Cerebellar nuclear complex (tissue), 1 donor: ENCODE results near the gene GAPVD1.
"Not testable (repeated sequence)": the region's sequence is repeated elsewhere in the genome, so short reads cannot be mapped to it uniquely, and the experiment has no call there.

ENCODE experiments used
- DNase-seq, 2 experiments: peaks; one replicate each; lab custom pipeline; 2025; lab: John Stamatoyannopoulos, UW

Gene GAPVD1

GRCh38 chr9:125304273-125304672 is 42.6 kb downstream of the GAPVD1 start:
- no peak for DNase-seq

DNA sequence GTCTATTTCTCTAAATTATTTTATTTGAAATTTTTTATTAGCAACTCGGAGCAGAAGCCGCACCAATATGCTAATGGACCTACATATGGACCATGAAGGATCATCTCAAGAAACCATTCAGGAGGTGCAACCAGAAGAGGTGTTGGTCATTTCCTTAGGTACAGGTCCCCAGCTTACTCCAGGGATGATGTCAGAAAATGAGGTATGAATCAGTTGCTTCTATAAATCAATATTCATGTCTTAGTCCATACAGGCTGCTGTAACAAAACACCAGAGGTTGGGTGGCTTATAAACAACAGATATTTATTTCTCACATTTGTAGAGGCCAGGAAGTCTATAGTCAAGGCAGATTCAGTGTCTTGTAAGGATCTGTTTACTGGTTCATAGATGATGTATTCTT is 50.8 kb downstream of the GAPVD1 start:
- no peak for DNase-seq

- not testable (repeated sequence) for DNase-seq
Observed at GRCh38 chr9:125316359-125316758, 54.7 kb downstream of the GAPVD1 start.

- no peak for DNase-seq
Observed at GRCh38 chr9:125317704-125318103, 56.1 kb downstream of the GAPVD1 start.

- no peak for DNase-seq
Observed at GRCh38 chr9:125321496-125321895, 59.9 kb downstream of the GAPVD1 start.

DNA sequence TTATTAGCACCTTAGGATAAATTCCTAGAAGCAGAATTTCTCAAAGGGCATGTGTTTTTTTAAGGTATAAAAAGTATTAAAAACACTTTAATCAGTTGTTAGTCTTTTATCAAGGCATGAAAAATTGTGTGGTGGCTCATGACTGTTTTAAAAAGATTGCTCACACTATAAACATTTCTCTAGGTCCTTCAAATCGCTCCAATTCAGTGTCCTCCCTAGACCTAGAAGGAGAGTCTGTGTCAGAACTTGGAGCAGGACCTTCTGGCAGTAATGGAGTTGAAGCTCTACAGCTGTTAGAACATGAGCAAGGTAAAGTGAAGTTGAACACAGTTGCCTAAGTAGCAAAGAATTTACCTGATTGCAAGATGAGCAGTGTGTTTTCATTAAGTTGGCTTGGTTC is 62.0 kb downstream of the GAPVD1 start:
- no peak for DNase-seq

DNA sequence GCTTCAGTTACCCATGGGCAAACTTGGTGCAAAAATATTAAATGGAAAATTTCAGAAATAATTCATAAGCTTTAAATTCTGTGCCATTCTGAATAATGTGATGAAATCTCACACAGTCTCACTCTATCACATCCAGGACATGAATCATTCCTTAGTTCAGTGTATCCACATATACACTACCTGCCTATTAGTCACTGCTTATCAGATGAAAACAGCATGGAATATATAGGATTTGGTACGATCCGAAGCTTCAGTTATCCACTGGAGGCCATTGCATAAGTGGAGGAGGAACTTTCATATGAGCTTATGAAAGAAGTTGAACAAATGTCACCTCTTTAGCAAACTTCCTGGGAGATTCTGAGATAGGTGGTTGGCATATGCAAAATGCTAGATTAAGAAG is 64.2 kb downstream of the GAPVD1 start:
- DNase-seq, result no peak

DNA sequence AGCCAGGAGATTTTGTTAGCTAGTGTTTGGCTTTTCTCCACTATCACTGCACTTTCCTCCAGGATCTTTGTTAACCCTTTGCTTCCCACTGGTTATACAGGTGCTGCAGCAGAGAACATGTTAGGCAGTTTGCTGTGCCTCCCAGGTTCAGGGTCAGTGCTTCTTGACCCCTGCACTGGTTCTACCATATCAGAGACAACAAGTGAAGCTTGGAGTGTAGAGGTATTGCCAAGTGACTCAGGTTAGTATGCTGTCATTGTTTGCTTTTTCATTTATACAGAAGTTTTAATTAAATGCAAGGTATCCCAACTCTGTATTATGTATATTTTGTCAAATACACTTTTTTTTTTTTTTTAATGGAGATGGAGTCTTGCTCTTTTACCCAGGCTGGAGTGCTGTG is 68.4 kb downstream of the GAPVD1 start:
- DNase-seq, result no peak

DNA sequence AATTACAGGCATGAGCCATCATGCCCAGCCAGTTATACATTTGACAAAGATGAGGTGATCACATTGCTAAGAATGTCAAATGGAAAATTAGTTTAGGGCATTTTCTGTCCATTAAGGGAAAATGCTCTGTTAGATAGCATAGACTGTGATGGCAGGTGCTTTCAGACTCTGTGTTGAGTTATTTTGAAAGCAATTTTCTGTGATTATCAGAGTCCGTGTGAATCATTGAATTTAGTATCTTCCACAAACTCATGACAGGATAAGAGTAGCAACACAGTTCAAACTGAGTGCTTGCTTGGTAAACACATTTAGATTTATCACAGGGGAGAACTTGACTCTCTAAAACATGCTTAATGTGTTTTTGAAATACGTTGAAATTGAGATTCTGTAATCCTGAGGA is 69.0 kb downstream of the GAPVD1 start:
- DNase-seq, result no peak

DNA sequence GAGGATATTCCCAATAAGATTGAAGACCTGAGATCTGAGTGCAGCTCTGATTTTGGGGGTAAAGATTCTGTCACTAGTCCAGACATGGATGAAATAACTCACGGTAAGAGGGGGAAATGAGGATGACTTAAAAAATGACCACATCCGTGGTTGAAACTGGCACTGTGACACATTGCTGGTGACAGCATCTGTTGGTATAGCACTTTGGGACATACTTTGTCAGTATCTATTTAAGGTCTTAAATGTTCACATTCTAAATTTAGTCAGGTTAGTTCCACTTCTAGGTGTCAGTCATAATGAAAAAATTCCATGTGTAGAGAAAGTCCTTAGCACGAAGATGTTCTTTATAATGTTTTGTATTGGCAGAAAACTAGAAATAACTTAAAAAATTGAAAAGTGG is 70.9 kb downstream of the GAPVD1 start:
- no peak for DNase-seq

DNA sequence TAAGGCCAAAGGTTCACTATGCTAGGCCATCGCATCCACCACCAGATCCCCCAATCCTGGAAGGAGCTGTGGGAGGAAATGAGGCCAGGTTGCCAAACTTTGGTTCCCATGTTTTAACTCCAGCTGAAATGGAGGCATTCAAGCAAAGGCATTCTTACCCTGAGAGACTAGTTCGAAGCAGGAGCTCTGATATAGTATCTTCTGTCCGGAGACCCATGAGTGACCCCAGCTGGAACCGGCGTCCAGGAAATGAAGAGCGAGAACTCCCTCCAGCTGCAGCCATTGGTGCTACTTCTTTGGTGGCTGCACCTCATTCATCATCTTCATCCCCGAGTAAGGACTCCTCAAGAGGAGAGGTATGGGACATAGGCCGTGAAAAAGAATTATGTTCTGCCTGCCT is 75.6 kb downstream of the GAPVD1 start:
- DNase-seq, result no peak

- DNase-seq, result no peak
Observed at GRCh38 chr9:125338929-125339328, 77.3 kb downstream of the GAPVD1 start.

- DNase-seq, result no peak
Observed at GRCh38 chr9:125341566-125341965, 79.9 kb downstream of the GAPVD1 start.

DNA sequence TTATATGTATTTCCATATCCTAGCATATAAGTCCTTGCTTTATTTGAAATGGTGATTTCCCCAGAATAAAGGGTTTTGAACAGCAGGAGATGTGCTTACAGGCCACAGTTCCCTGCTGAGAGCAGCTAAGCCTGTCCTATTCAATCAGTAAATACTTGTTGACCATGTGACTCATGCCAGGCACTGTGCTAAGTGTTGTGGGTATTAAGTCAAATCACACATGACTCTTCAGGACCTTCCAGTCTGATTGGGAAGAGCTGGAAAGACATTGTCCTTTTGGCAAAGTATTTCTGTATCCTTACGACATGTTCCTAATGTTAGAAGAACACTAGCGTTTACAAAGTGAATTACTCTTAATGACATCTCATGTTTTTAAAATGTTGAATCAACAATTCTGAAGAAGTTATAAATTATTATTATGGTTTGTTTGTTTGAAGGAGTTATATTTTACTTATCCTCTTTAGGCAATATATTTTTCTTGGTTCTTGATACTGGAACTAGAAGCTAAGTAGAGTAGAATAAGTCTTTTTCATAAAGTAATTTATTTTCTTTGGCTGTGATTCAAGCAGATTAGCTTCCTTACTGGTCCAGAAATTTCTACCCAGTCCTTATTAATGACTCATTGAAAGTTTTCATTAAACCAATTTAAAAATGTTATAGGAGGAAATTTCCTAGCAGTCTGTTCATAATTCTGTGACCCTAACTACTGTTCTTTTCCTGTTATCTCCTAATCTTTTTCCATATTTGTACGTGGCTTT is 82.1 kb downstream of the GAPVD1 start:
- DNase-seq, result no peak

GRCh38 chr9:125346080-125346732 is 84.6 kb downstream of the GAPVD1 start:
- DNase-seq, result no peak

DNA sequence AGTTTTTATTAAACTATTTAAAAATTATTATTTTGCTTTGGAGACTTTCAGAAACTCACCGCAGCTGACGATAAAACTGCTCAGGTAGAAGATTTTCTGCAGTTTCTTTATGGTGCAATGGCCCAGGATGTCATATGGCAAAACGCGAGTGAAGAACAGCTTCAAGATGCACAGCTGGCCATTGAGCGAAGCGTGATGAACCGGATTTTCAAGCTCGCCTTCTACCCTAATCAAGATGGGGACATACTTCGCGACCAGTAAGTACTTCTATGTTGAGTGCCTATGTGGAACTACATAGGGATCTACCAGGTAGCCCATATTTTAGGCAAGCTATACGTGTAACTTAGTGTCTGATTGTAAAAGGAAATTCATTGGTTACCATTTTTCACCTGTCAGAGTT is 94.0 kb downstream of the GAPVD1 start:
- DNase-seq, result no peak

DNA sequence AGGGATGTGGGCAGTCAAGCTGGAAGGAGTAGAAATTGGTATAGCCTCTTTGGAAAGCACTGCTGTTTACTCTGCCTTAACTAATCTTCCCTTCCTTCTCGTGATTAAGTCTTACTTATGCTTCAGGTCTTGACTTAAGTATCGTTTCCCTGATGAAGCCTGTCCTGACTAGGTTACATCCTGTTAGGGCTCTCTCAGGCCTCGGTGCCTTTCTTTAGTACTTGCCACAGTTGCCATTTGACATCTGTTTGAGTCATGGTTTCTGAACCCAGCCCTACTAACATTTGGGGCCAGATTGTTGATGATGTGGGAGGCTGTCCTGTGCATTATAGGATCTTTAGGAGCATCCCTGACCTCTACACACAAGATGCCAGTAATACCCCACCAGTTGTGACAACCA is 94.4 kb downstream of the GAPVD1 start:
- DNase-seq, result no peak

DNA sequence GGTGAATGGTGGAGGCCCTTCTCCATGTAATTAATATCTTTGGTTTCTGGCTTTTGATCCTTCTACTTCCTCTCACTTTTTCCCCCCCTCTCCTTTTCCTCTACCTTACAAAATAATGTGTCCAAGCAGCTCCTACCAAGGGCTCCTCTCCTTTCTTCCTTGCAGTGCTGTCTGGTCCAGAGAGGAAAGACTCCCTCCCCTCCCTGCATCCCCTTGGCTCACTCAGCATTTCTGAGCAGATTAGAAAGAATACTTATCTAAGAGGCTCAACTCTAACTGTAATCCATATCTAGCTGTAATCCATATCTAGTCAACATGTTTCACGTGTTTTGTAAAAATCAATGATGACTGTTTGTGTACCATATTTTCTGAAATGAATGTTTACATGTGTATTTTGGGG is 97.4 kb downstream of the GAPVD1 start:
- DNase-seq, result no peak

- no peak for DNase-seq
Observed at GRCh38 chr9:125360601-125361000, 99.0 kb downstream of the GAPVD1 start.

- no peak for DNase-seq
Observed at GRCh38 chr9:125361837-125362531, 100.4 kb downstream of the GAPVD1 start.

DNA sequence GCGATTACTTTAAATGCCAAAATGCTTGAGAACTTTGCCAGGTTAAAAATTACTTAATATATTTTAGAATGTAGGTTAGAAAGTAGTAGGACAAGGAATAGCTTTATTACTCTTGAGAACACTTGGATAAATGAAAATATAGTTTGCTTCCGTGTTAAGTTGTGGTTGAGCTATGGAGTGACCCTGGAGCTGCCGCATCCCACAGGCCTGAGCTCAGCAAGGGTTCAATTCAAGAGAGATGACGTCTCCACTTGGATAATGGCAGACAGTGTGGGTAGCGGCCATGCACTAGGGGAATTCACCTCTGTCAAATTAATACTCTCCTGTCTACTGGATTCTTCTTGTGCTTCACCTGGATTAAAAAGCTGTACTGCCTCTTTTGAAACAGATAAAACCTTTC is 105.0 kb downstream of the GAPVD1 start:
- DNase-seq, result no peak

DNA sequence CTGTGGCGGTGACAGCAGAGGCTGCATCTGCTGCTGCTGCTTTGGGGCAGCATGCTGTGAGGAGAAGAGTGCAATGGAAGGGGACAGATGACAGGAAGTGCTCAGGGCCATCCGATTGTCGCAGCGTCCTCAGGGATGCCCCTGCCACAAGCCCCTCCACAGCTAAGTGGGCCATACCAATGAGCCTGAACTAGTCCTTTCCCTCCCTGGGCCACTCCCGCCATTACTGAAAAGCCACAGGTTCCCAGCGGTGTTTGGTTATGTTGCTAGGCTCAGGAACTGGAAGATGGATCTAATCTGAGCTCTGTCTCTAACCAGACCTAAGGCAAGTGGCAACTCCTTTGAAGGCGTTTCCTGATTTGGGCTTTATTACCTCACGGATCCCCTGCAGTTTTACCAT is 109.2 kb downstream of the GAPVD1 start:
- no peak for DNase-seq
